HG03342 (cell line): Measurements from ENCODE around the gene MRPL4.
"Not testable (repeated sequence)": the region's sequence is repeated elsewhere in the genome, so short reads cannot be mapped to it uniquely, and the experiment has no call there.

Experiments
- ATAC-seq: cut with Tn5 transposase; IDR thresholded peaks from one replicate; pipeline ENCODE4 v1.9.1; 2021; ENCODE audit warnings: mild to moderate bottlenecking, moderate library complexity; ENCODE audit not compliant: unreplicated experiment

Gene MRPL4

DNA sequence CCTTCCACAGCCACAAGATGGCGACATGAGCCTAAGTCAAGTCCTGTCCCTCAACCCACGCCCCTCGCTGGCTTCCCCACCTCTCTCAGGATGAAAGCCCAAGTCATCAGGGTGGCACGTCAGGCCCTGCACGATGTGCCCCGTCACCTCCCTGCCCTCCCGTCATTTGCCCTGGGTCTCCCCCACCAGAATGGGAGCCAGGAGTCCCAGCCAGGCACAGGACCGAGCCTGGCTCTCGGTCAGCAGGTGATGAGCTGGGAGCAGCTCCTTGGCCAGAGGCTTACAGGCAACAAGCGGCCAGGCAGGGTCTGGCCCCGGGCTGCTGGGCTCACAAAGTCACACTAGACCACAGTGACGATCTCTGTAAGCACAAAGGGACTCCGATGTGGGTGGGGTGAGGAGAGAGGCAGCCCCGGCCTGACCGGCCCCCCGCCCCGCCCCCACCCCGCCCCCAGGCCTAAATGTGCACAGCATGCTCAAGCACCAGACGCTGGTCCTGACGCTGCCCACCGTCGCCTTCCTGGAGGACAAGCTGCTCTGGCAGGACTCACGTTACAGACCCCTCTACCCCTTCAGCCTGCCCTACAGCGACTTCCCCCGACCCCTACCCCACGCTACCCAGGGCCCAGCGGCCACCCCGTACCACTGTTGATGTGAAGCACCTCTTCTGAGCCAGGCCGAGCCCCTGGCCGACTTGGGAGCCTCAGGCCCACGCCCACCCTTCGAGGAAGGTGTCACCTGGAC lies 7.3 kb downstream of the MRPL4 start:
- ATAC-seq, result no peak

GRCh38 chr19:10260141-10260584 lies 8.1 kb downstream of the MRPL4 start:
- ATAC-seq, result no peak

DNA sequence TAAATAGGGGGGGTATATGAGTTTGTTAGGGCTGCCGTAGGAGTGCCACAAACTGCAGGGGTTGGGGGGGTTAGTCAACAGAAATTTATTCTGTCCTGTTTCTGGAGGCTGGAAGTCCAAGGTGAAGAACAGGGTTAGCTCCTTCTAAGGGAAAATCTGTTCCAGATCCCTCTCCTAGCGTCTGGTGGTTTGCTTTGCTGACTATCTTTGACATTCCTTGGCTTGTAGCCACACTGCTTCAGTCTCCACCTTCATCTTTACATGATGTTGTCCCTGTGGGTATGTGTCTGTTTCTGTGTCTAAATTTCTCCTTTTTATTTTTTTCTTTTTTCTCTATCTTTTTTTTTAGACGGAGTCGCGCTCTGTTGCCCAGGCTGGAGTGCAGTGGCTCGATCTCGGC lies 10.8 kb downstream of the MRPL4 start:
- ATAC-seq, result no peak

- ATAC-seq, result no peak
Observed at GRCh38 chr19:10266706-10267105, 14.7 kb downstream of the MRPL4 start.

- ATAC-seq, result no peak
Observed at GRCh38 chr19:10268071-10268470, 16.1 kb downstream of the MRPL4 start.

DNA sequence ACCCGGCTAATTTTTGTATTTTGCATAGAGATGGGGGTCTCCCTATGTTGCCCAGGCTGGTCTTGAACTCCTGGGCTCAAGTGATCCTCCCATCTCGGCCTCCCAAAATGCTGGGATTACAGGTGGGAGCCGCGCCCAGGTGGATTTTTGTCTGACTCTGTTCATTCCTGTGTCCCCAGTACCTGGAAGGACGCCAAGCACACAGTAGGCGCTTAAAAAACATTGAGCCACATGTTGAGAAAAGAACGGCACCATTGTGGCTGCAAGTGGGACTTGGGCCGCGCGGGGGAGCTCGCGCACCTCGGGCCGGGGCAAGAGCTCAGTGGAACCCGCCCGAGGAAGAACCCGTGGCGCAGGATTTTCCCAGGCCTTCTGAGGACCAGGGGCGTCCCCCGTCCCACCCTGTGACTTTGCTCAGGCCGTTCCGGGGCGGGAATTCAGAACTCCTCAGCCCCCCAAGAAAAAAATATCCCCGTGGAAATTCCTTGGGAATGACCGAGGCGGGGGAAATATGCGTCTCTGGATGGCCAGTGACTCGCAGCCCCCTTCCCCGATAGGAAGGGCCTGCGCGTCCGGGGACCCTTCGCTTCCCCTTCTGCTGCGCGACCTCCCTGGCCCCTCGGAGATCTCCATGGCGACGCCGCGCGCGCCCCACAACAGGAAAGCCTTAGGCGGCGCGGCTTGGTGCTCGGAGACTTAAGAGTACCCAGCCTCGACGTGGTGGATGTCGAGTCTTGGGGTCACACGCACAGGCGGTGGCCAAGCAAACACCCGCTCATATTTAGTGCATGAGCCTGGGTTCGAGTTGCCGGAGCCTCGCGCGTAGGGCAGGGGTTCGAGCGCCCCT lies 17.5 kb downstream of the MRPL4 start:
- ATAC-seq, result no peak

DNA sequence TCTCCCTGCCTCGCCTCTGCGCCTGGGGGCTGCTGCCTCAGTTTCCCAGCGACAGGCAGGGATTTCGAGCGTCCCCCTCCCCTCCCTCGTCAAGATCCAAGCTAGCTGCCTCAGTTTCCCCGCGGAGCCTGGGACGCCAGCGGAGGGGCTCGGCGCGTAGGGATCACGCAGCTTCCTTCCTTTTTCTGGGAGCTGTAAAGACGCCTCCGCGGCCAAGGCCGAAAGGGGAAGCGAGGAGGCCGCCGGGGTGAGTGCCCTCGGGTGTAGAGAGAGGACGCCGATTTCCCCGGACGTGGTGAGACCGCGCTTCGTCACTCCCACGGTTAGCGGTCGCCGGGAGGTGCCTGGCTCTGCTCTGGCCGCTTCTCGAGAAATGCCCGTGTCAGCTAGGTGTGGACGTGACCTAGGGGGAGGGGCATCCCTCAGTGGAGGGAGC lies 18.2 kb downstream of the MRPL4 start:
- no peak for ATAC-seq

GRCh38 chr19:10270616-10271394 lies 18.8 kb downstream of the MRPL4 start, which contains the start of gene ICAM1:
Gene ICAM1, plus strand, starts transcription at chr19:10271120. Its CDS starts 40 bp downstream, at chr19:10271160.
- peak; percentile 43 for ATAC-seq

DNA sequence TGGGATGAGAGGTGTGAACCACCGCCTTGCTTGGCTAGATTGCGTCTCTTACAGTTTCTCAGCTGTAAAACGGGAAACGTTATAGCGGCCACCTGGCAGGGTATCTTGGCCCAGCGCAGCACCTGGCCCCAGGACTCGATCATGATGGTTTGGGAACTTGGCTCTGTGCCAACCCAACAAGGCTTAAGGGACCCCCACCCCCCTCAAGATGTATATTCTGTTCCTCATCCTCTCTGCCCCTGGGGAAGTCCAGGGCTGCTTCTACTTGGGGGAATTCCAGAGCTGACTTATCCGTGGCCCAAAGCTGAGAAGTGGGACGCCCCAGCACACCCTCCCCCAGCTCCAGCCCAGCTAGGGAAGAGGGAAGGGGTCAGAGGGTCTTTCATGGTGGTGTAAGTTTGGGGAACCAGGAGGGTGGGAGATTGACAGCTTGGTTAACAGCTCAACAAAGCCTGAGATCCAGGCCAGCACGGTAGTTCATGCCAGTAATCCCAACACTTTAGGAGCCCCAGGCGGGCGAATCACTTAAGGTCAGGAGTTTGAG lies 19.6 kb downstream of the MRPL4 start:
- ATAC-seq, result peak; percentile 29

DNA sequence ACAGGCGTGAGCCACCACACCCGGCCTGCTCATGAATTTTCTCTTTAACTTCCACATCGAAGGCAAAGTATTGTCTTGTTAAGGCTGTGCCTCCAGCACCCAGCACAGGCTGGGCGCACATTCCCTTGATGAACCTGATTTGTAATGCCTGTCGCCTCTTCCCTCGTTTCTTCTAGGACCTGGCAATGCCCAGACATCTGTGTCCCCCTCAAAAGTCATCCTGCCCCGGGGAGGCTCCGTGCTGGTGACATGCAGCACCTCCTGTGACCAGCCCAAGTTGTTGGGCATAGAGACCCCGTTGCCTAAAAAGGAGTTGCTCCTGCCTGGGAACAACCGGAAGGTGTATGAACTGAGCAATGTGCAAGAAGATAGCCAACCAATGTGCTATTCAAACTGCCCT lies 22.6 kb downstream of the MRPL4 start:
- ATAC-seq, result no peak

DNA sequence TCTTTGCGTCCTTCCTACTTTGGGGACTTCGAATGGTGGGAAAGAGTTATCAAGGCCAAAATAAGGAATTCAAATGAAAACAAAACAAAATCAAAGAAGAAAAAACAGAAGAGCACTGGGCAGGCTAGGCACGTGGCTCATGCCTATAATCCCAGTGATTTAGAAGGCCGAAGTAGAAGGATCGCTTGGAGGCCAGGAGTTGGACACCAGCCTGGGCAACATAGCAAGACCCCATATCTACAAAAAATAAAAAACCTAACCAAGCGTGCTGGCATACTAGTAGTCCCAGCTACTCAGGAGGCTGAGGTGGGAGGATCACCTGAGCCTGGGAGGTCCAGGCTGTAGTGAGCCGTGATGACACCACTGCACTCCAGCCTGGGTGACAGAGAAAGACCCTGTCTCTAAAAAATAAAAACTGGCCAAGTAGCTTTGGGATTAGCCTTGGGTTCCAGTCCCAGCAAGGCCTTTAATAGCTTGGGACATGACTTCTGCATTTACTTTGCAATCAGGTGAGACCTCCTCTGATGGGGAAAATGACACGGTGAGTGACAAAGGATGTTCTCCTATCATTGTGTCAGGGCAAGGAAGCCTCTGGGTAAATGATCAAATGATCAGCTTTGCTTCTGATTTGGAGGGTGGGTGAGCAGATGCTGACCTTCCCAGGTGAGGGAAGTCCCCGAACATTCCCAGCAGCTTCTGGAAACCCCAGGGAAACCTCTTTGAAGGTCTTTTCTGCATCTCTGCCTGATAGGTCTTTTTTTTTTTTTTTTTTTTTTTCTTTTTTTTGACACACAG lies 26.0 kb downstream of the MRPL4 start:
- no peak for ATAC-seq

DNA sequence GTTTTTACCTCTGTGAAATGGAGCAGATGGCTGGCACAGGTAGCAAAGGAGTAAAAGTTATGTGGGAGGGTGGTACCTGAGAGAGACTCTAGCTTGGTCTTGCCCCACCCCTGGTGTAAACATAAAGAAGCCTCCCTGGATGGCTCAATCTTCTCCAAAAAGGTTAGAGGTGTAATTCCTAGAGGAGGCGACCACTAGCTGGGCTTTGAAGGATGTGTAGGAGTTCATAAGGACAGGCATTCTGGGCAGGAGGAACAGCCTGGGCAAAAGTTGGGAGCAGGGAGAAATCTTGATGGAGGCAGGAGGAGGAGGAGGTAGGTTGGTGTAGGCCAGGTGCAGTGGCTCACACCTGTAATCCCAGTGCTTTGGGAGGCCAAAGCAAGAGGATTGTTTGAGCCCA lies 26.9 kb downstream of the MRPL4 start:
- ATAC-seq, result no peak

DNA sequence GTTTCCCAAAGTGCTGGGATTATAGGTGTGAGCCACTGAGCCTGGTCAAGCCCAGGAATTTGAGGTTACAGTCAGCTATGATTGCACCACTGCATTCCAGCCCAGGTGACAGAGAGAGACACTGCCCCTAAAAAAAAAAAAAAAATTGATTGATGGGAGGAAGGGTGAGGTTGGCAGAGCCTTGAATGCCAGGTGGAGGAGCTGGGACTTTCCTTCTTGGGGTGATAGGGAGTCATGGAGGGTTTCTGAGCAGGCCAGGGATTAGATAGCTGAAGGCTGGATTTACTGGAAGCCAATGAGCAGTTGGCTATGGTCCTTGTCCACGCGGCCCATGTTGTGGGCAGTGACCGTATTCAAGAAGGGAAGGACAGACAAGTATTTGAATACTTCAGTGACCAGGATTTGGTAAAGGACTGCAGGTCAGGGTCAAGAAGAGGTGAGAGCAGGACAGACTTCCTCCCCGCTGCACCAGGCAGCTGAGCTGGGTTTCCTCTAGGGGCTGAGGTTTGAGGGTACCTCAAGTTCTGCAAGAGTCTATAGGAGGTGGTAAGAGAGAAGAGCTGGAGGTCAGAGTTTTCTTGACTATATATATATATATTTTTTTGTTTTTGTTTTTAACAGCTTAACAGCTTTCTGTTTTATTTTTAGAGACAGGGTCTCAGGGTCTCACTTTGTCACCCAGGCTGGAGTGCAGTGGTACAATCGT lies 27.9 kb downstream of the MRPL4 start:
- ATAC-seq, result no peak

DNA sequence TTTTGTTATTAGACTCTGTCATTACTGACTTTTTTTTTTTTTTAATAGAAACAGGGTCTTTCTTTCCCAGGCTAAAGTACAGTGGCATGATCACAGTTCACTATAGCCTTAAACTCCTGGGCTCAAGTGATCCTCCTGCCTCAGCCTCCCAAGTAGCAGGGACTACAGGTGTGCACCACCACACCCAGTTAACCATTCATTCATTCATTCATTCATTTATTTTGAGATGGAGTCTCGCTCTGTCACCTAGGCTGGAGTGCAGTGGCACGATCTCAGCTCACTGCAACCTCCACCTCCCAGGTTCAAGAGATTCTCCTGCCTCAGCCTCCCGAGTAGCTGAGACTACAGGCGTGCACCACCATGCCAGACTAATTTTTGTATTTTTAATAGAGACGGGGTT lies 30.0 kb downstream of the MRPL4 start:
- not testable (repeated sequence) for ATAC-seq

- ATAC-seq, result no peak
Observed at GRCh38 chr19:10283301-10284064, 31.5 kb downstream of the MRPL4 start.

DNA sequence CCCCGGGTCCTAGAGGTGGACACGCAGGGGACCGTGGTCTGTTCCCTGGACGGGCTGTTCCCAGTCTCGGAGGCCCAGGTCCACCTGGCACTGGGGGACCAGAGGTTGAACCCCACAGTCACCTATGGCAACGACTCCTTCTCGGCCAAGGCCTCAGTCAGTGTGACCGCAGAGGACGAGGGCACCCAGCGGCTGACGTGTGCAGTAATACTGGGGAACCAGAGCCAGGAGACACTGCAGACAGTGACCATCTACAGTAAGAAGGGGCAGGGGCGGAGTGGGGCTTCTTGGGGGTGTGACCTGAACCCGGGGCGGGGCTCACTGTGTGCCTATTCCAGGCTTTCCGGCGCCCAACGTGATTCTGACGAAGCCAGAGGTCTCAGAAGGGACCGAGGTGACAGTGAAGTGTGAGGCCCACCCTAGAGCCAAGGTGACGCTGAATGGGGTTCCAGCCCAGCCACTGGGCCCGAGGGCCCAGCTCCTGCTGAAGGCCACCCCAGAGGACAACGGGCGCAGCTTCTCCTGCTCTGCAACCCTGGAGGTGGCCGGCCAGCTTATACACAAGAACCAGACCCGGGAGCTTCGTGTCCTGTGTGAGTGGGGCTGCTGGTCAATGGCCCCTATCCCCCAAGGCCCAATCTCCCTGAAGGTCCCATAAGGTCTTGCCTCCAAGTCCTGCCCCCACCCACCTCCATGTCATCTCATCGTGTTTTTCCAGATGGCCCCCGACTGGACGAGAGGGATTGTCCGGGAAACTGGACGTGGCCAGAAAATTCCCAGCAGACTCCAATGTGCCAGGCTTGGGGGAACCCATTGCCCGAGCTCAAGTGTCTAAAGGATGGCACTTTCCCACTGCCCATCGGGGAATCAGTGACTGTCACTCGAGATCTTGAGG lies 32.3 kb downstream of the MRPL4 start:
- ATAC-seq, result no peak

- no peak for ATAC-seq
Observed at GRCh38 chr19:10284960-10285278, 32.9 kb downstream of the MRPL4 start.

- ATAC-seq, result no peak
Observed at GRCh38 chr19:10285393-10285792, 33.4 kb downstream of the MRPL4 start.
